GM19025 (cell line): ENCODE measurements around the gene CLTB.

Source experiments
- ATAC-seq: cut with Tn5 transposase; IDR thresholded peaks from one replicate; pipeline ENCODE4 v1.9.1; 2021; ENCODE audit warnings: mild to moderate bottlenecking, low read depth, moderate library complexity; ENCODE audit not compliant: unreplicated experiment

Gene CLTB

DNA sequence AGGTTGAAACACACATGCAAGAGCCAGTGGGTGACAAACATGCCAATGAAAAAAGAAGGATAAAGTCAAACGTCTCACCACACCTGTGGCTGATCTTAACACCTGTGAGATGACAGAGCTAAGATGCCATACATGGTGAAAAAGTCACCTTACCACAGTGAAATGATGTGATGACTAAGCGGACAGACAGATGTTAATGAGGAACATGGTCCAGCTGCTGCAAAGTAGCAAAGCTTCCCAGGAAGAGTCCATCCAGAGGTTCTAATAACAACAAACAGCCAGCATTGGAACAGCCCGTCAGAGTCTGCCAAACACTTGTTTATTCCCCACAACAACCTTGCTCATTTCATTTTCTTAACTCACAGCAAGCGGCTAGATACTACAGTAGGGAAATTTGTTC, 56.7 kb downstream of the CLTB start:
- no peak for ATAC-seq

GRCh38 chr5:176356179-176356566, 60.2 kb downstream of the CLTB start:
- ATAC-seq = no peak

DNA sequence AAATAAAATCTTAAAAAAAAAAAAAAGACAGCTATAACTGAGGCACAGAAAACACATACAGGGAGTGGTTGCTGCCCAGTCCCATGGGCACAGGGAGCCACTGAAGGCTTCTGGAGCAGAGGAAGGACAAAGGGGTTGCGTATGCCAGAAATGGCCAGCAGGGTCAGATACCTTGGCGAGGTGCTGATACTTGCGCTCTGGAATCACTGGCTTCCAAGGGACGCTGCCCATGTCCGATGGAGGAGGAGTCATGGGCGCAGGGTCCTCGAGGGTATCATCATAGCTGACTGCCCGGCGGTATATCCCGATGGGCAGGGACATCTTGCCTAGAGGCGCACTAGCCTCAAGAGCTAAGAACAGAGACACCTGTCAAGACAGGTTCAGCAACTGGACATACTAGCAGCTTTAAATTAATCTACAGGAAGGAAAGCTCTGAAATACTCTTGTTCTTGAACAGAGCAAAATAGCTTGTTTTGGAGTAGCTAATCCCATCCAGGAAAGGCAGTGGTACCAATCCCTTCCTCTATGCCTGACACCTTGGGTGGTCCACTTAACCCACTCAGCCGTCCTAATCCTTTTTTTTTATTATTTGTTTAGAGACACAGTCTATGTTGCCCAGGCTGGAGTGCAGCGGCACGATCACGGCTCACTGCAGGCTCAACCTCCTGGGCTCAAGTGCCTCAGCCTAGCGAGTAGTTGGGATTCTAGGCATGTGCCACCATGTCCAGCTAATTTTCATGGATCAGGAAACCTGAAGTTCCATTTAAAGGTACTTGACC, 60.8 kb downstream of the CLTB start:
- no peak for ATAC-seq

- no peak for ATAC-seq
These were observed 62.8 kb downstream of the CLTB start for GRCh38 chr5:176353533-176353932.

DNA sequence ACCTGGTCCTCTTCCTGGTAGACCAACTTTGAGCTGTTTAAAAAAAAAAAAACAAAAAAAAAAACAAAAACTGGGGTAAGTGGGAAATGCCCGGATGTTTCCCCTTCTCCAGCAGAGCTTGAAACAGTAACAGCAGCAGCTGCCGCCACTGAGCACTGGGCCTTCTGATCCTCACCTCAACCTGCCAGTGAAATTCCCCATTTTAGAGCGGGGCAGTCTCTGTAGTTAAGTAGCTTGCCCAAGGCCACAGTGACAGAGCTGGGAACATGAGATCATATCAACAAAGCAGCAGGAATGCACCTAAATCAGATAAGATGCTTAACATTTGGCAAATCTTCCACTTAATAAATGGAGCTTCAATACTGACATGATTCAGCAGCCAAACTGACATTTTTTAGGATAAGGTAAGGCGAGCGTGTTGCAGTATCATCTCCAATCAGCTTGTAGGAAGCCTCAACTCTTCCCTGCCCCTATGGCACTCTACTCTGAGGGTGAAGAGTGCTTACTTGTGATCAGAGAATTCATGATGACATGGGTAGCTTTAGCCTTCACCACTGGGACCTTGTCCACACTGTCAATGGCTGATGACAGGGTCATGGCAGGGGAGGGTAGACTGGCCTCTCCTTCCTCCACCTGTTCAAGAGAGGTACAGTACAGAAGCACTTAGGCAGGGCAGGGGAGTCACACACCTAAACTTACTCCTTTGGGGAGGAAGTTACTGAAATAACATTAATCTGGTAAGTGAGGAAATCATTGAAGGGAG, 64.0 kb downstream of the CLTB start:
- ATAC-seq = no peak

DNA sequence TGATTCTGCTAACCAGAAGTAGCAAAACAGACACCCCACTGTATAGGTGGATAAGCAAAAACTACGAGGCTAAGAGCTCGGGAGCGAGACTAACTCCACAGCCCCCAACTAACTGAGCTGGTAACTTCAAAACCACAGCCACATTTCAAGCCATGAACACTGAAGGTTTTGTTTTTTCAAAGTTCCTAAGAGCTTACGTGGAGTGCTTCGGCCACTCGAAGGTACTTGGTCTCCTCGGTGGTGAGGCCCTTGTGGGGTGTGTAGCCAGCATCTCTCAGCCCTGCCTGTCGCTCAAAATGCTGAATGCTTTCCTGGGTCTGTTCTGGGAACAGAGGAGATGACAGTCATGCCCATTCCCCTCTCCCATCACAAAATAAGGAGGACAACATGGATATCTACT, 65.9 kb downstream of the CLTB start:
- ATAC-seq = no peak

- ATAC-seq = no peak
These were observed 73.4 kb downstream of the CLTB start for GRCh38 chr5:176342766-176343458.
